Measurements from ENCODE around the gene LDAH.

GRCh38 chr2:20757405-20758090, 65.4 kb downstream of the LDAH start:
- TF ChIP-seq CTCF (conservative IDR thresholded peaks at IDR 0.05; ENCODE audit: low read depth, low read length) = no peak
- TF ChIP-seq EZH2 (IDR thresholded peaks at IDR 0.05; ENCODE audit: low read length, unreplicated experiment) = no peak
- no peak for TF ChIP-seq EZH2phosphoT487 (IDR thresholded peaks at IDR 0.05; ENCODE audit: borderline replicate concordance, low read length)
